Tibial artery (tissue), 4 donors: ENCODE data around the gene ZFP36L2.
A peak's percentile ranks its signal among the peaks of the same experiment; 100 is the strongest.

Experiments used
- DNase-seq, 2 donors: peaks; one replicate each; pipeline ENCODE4 v3.0.0-alpha.2; 2019
- H3K27ac ChIP-seq, 2 donors: fragments of 200-600 bp; sonication (generic) in 1 of 2; 1 replicate in 1 of 2; 2 replicates in 1 of 2; pipeline ENCODE4 v1.5.1; 2018 to 2019; ENCODE audit warnings: mild to moderate bottlenecking in 1 of 2
- H3K27me3 ChIP-seq, 2 donors: fragments of 200-600 bp; sonication (generic) in 1 of 2; one replicate each; pipeline versions ENCODE4 v1.5.1 to v1.6.0; 2016 to 2019
- H3K36me3 ChIP-seq, 3 donors: fragments of 200-600 bp; sonication (generic) in 2 of 3; one replicate each; pipeline ENCODE4 v1.5.1; 2016 to 2019; ENCODE audit warnings: mild to moderate bottlenecking in 2 of 3
- H3K4me1 ChIP-seq, 4 donors: fragments of 200-600 bp; sonication (generic) in 2 of 4; 1 replicate in 3 of 4; 2 replicates in 1 of 4; pipeline ENCODE4 v1.5.1; 2016 to 2019
- H3K4me3 ChIP-seq, 2 donors: fragments of 200-600 bp; sonication (generic) in 1 of 2; 1 replicate in 1 of 2; 2 replicates in 1 of 2; pipeline ENCODE4 v1.5.1; 2018 to 2019; ENCODE audit warnings: mild to moderate bottlenecking in 2 of 2
- H3K9me3 ChIP-seq, 3 donors: fragments of 200-600 bp; sonication (generic) in 1 of 3; one replicate each; pipeline ENCODE4 v1.5.1; 2016 to 2019
- CTCF ChIP-seq, 2 experiments: fragments of 200-600 bp in 1 of 2; fragments of 450-650 bp in 1 of 2; IDR thresholded peaks; one replicate each; pipeline ENCODE4 v1.5.1; 2017 to 2019; ENCODE audit warnings: antibody characterized with exemption in 2 of 2, mild to moderate bottlenecking in 1 of 2, moderate library complexity in 1 of 2
- intact Hi-C: fragments of 100-400 bp; cut with DNase I; formaldehyde crosslinking; loops from one replicate; pipeline ENCODE4 v1.15.0; 2023; ENCODE audit warnings: low total_unique reads

The ZFP36L2 gene

GRCh38 chr2:43216629-43217028, 9.8 kb downstream of the ZFP36L2 start:
- no peak overlapping the region for H3K4me3 ChIP-seq
- TF ChIP-seq CTCF (IDR thresholded peaks at IDR 0.05): no peak
- no peaks in the 10 kb centered on the region for H3K9me3 ChIP-seq
- H3K36me3 ChIP-seq: no peaks in the 10 kb centered on the region
- no peak for DNase-seq
- H3K27me3 ChIP-seq: no peaks in the 10 kb centered on the region
- peaks cover 0 to 66% (median 46%) of the 10 kb centered on the region in 4 donors for H3K4me1 ChIP-seq
- peak overlapping the region; percentile 96 to 99 for H3K27ac ChIP-seq
- intact Hi-C loops: loop anchor here (5.0 kb wide), 1 partner anchor 59 kb away; no protein-coding TSS in a partner anchor

GRCh38 chr2:43215673-43216255, 10.6 kb downstream of the ZFP36L2 start:
- H3K36me3 ChIP-seq: no peaks in the 10 kb centered on the region
- H3K4me3 ChIP-seq: no peak overlapping the region
- H3K9me3 ChIP-seq: no peaks in the 10 kb centered on the region
- H3K4me1 ChIP-seq: peaks cover 0 to 58% (median 39%) of the 10 kb centered on the region in 4 donors
- intact Hi-C loops: loop anchor here (5.0 kb wide), 1 partner anchor 58 kb away; no protein-coding TSS in a partner anchor
- no peak for TF ChIP-seq CTCF (IDR thresholded peaks at IDR 0.05)
- DNase-seq: no peak
- H3K27me3 ChIP-seq: no peaks in the 10 kb centered on the region
- peak overlapping the region; percentile 96 to 99 for H3K27ac ChIP-seq

- intact Hi-C loops: loop anchor here (5.0 kb wide), 2 partner anchors 122 to 182 kb away; no protein-coding TSS in a partner anchor
- no peak for DNase-seq
- Histone ChIP-seq H3K27me3 (no peaks in the 10 kb centered on the region), H3K4me3 (no peak overlapping the region), H3K9me3 (no peaks in the 10 kb centered on the region), H3K4me1 (peaks cover 0 to 51% (median 33%) of the 10 kb centered on the region in 4 donors), H3K27ac (no peak overlapping the region), H3K36me3 (no peaks in the 10 kb centered on the region)
- TF ChIP-seq CTCF (IDR thresholded peaks at IDR 0.05): no peak
These were observed 12.2 kb downstream of the ZFP36L2 start for GRCh38 chr2:43214253-43214652.

GRCh38 chr2:43212931-43213330, 13.5 kb downstream of the ZFP36L2 start:
- H3K4me1 ChIP-seq: peaks cover 0 to 37% (median 20%) of the 10 kb centered on the region in 4 donors
- DNase-seq: peak; percentile 77 to 79
- intact Hi-C loops: loop anchor here (5.0 kb wide), 2 partner anchors 121 to 181 kb away; no protein-coding TSS in a partner anchor
- H3K27ac ChIP-seq: no peak overlapping the region
- H3K36me3 ChIP-seq: no peaks in the 10 kb centered on the region
- no peaks in the 10 kb centered on the region for H3K9me3 ChIP-seq
- no peak for TF ChIP-seq CTCF (IDR thresholded peaks at IDR 0.05)
- no peaks in the 10 kb centered on the region for H3K27me3 ChIP-seq
- H3K4me3 ChIP-seq: no peak overlapping the region

GRCh38 chr2:43212216-43212835, 14.1 kb downstream of the ZFP36L2 start:
- TF ChIP-seq CTCF (IDR thresholded peaks at IDR 0.05): no peak
- intact Hi-C loops: loop anchor here (5.0 kb wide), 2 partner anchors 120 to 180 kb away; no protein-coding TSS in a partner anchor
- no peaks in the 10 kb centered on the region for H3K9me3 ChIP-seq
- peaks cover 0 to 31% (median 14%) of the 10 kb centered on the region in 4 donors for H3K4me1 ChIP-seq
- no peaks in the 10 kb centered on the region for H3K36me3 ChIP-seq
- H3K27ac ChIP-seq: no peak overlapping the region
- no peak for DNase-seq
- no peak overlapping the region for H3K4me3 ChIP-seq
- H3K27me3 ChIP-seq: no peaks in the 10 kb centered on the region
